GM23248 (cell line): ENCODE results near the gene MACROD2. TPM values are rescaled to one million over a fixed set of nuclear protein-coding genes. Genes with fewer than 3 reads are reported as not detected.

ENCODE experiments used
- DNase-seq: peaks from one replicate; pipeline ENCODE4 v3.0.0-alpha.2; 2015
- H2AFZ ChIP-seq: fragments of 200-600 bp; sonication (generic); 2 replicates; pipeline ENCODE4 v1.6.1; 2016; ENCODE audit warnings: antibody characterized with exemption
- H3F3A ChIP-seq: fragments of 200-600 bp; sonication (generic); 2 replicates; pipeline ENCODE4 v1.6.1; 2016; ENCODE audit warnings: mild to moderate bottlenecking, antibody characterized with exemption, mixed run types; ENCODE audit not compliant: insufficient read depth
- H3K27ac ChIP-seq: fragments of 200-600 bp; sonication (generic); 2 replicates; pipeline ENCODE4 v1.5.1; 2016; ENCODE audit warnings: mild to moderate bottlenecking
- H3K27me3 ChIP-seq: fragments of 200-600 bp; sonication (generic); replicated peaks from 2 replicates; pipeline ENCODE4 v1.6.1; 2016; ENCODE audit warnings: mild to moderate bottlenecking; ENCODE audit not compliant: insufficient read depth
- H3K36me3 ChIP-seq: fragments of 200-600 bp; sonication (generic); 2 replicates; pipeline ENCODE4 v1.6.1; 2016; ENCODE audit warnings: low read depth, mild to moderate bottlenecking
- H3K4me1 ChIP-seq: fragments of 200-600 bp; sonication (generic); 2 replicates; pipeline ENCODE4 v1.6.1; 2016; ENCODE audit warnings: mild to moderate bottlenecking; ENCODE audit not compliant: insufficient read depth
- H3K4me2 ChIP-seq: fragments of 200-600 bp; sonication (generic); one replicate; pipeline ENCODE4 v1.6.1; 2016; ENCODE audit warnings: mild to moderate bottlenecking; ENCODE audit not compliant: unreplicated experiment
- H3K4me3 ChIP-seq: fragments of 200-600 bp; sonication (generic); 2 replicates; pipeline ENCODE4 v1.5.1; 2016; ENCODE audit warnings: mild to moderate bottlenecking
- H3K79me2 ChIP-seq: fragments of 200-600 bp; sonication (generic); 2 replicates; pipeline ENCODE4 v1.6.1; 2016; ENCODE audit warnings: mild to moderate bottlenecking; ENCODE audit not compliant: insufficient read depth
- H3K9ac ChIP-seq: fragments of 200-600 bp; sonication (generic); 2 replicates; pipeline ENCODE4 v1.6.1; 2016; ENCODE audit warnings: mild to moderate bottlenecking
- H3K9me2 ChIP-seq: fragments of 200-600 bp; sonication (generic); 2 replicates; pipeline ENCODE4 v1.6.1; 2016; ENCODE audit warnings: mixed run types, mild to moderate bottlenecking, moderate library complexity; ENCODE audit not compliant: insufficient read depth
- H3K9me3 ChIP-seq: fragments of 200-600 bp; sonication (generic); one replicate; pipeline ENCODE4 v1.6.1; 2017; ENCODE audit warnings: low read depth
- H4K20me1 ChIP-seq: fragments of 200-600 bp; sonication (generic); 2 replicates; pipeline ENCODE4 v1.6.0; 2016; ENCODE audit not compliant: insufficient read depth
- EZH2 ChIP-seq: fragments of 200-600 bp; sonication (generic); IDR thresholded peaks from 2 replicates; pipeline ENCODE4 v1.6.1; 2018; ENCODE audit warnings: antibody characterized with exemption, mild to moderate bottlenecking; ENCODE audit not compliant: insufficient read depth, poor library complexity, severe bottlenecking
- EZH2phosphoT487 ChIP-seq: fragments of 200-600 bp; sonication (generic); IDR thresholded peaks from 2 replicates; pipeline ENCODE4 v1.6.1; 2018; ENCODE audit warnings: antibody characterized with exemption, moderate library complexity, mild to moderate bottlenecking, low read depth; ENCODE audit not compliant: insufficient read depth
- WGBS, 2 experiments: methylation state at CpG; one replicate each; pipeline ENCODE4 v1.1.6; 2015 to 2017; ENCODE audit warnings: low lambda C conversion rate in 2 of 2, low coverage in 1 of 2; ENCODE audit errors: missing lambda C conversion rate in 2 of 2; 5-methylcytosine and 5-hydroxymethylcytosine counted together
- in situ Hi-C: fragments of 300-500 bp; cut with MboI; formaldehyde crosslinking; loops from 2 replicates; pipeline ENCODE4 v1.15.0; 2020
- polyA plus RNA-seq: library from polyadenylated mRNA; unstranded; fragments of >200 nt; fragmentation: Nextera tagmentation; extraction: Ambion mirVana; gene quantifications from 2 replicates; pipeline ENCODE4 v1.2.1, GENCODE V29; 2016
- total RNA-seq: library from RNA; depleted of rRNA; stranded (reverse); fragments of >200 nt; shearing (Covaris generic); gene quantifications from 2 replicates; pipeline ENCODE4 v1.2.3, GENCODE V29; 2014

The MACROD2 gene
- total and polyA plus RNA-seq, 2 experiments from 2014 or later: 1.1 to 3.1 TPM

- H3K9me3 ChIP-seq: no peaks in the 10 kb centered on the region
- in situ Hi-C loops: no loop called here
- no peaks in the 10 kb centered on the region for H3K9me2 ChIP-seq
- H3K36me3 ChIP-seq: no peaks in the 10 kb centered on the region
- H3K4me1 ChIP-seq: no peaks in the 10 kb centered on the region
- H3K4me3 ChIP-seq: no peak overlapping the region
- H3K9ac ChIP-seq: no peak overlapping the region
- no peaks in the 10 kb centered on the region for H3K27me3 ChIP-seq
- no peak for TF ChIP-seq EZH2phosphoT487
- TF ChIP-seq EZH2: no peak
- no peaks in the 10 kb centered on the region for H3K79me2 ChIP-seq
- WGBS, 2 experiments: 74 to 94% methylated on average over 2 of the region's 2 CpGs
- DNase-seq: no peak
- no peaks in the 10 kb centered on the region for H4K20me1 ChIP-seq
- no peak overlapping the region for H3K27ac ChIP-seq
- no peak overlapping the region for H2AFZ ChIP-seq
- no peaks in the 10 kb centered on the region for H3F3A ChIP-seq
- no peak overlapping the region for H3K4me2 ChIP-seq
Measured at GRCh38 chr20:14745830-14746229, 750.5 kb downstream of the MACROD2 start.

- no peaks in the 10 kb centered on the region for H3K4me1 ChIP-seq
- no peak overlapping the region for H3K27ac ChIP-seq
- H3K9ac ChIP-seq: no peak overlapping the region
- H2AFZ ChIP-seq: no peak overlapping the region
- TF ChIP-seq EZH2: no peak
- TF ChIP-seq EZH2phosphoT487: no peak
- no peaks in the 10 kb centered on the region for H3K9me3 ChIP-seq
- 78 to 92% methylated on average over 1 of the region's 1 CpG for WGBS, 2 experiments
- no peak overlapping the region for H3K4me2 ChIP-seq
- no peaks in the 10 kb centered on the region for H3K9me2 ChIP-seq
- DNase-seq: no peak
- no peaks in the 10 kb centered on the region for H3K27me3 ChIP-seq
- in situ Hi-C loops: no loop called here
- H3F3A ChIP-seq: no peaks in the 10 kb centered on the region
- H3K79me2 ChIP-seq: no peaks in the 10 kb centered on the region
- no peaks in the 10 kb centered on the region for H4K20me1 ChIP-seq
- H3K36me3 ChIP-seq: no peaks in the 10 kb centered on the region
- no peak overlapping the region for H3K4me3 ChIP-seq
Measured at GRCh38 chr20:14751191-14751590, 755.9 kb downstream of the MACROD2 start.

- WGBS, 2 experiments: 85 to 87% methylated on average over 12 of the region's 12 CpGs
- no peak overlapping the region for H3K9ac ChIP-seq
- no peaks in the 10 kb centered on the region for H3F3A ChIP-seq
- H4K20me1 ChIP-seq: no peaks in the 10 kb centered on the region
- H3K9me3 ChIP-seq: no peaks in the 10 kb centered on the region
- TF ChIP-seq EZH2 (no peak), EZH2phosphoT487 (no peak)
- no peaks in the 10 kb centered on the region for H3K79me2 ChIP-seq
- H3K9me2 ChIP-seq: no peaks in the 10 kb centered on the region
- H3K27ac ChIP-seq: no peak overlapping the region
- H3K27me3 ChIP-seq: no peaks in the 10 kb centered on the region
- H3K4me1 ChIP-seq: no peaks in the 10 kb centered on the region
- no peak overlapping the region for H3K4me2 ChIP-seq
- H3K4me3 ChIP-seq: no peak overlapping the region
- no peak for DNase-seq
- no peaks in the 10 kb centered on the region for H3K36me3 ChIP-seq
- no peak overlapping the region for H2AFZ ChIP-seq
- in situ Hi-C loops: no loop called here
Measured at GRCh38 chr20:14757728-14758127, 762.4 kb downstream of the MACROD2 start.

GRCh38 chr20:14758356-14758755 is 763.0 kb downstream of the MACROD2 start:
- DNase-seq: no peak
- Histone ChIP-seq H3K36me3 (no peaks in the 10 kb centered on the region), H3K4me3 (no peak overlapping the region), H3K9ac (no peak overlapping the region), H3K9me2 (no peaks in the 10 kb centered on the region), H3K9me3 (no peaks in the 10 kb centered on the region), H3F3A (no peaks in the 10 kb centered on the region), H3K4me1 (no peaks in the 10 kb centered on the region), H2AFZ (no peak overlapping the region), H3K27me3 (no peaks in the 10 kb centered on the region), H3K79me2 (no peaks in the 10 kb centered on the region), H4K20me1 (no peaks in the 10 kb centered on the region), H3K4me2 (no peak overlapping the region), H3K27ac (no peak overlapping the region)
- in situ Hi-C loops: no loop called here
- TF ChIP-seq EZH2 (no peak), EZH2phosphoT487 (no peak)
- WGBS, 2 experiments: 39 to 47% methylated on average over 2 of the region's 2 CpGs

- no peaks in the 10 kb centered on the region for H3K9me2 ChIP-seq
- no peaks in the 10 kb centered on the region for H3K9me3 ChIP-seq
- 61 to 66% methylated on average over 4 of the region's 4 CpGs for WGBS, 2 experiments
- H4K20me1 ChIP-seq: no peaks in the 10 kb centered on the region
- H3F3A ChIP-seq: no peaks in the 10 kb centered on the region
- in situ Hi-C loops: no loop called here
- H3K4me3 ChIP-seq: no peak overlapping the region
- no peak overlapping the region for H3K27ac ChIP-seq
- no peak overlapping the region for H3K9ac ChIP-seq
- H3K4me1 ChIP-seq: no peaks in the 10 kb centered on the region
- H3K4me2 ChIP-seq: no peak overlapping the region
- no peak for DNase-seq
- no peaks in the 10 kb centered on the region for H3K79me2 ChIP-seq
- no peaks in the 10 kb centered on the region for H3K36me3 ChIP-seq
- H3K27me3 ChIP-seq: no peaks in the 10 kb centered on the region
- H2AFZ ChIP-seq: no peak overlapping the region
- TF ChIP-seq EZH2phosphoT487 (no peak), EZH2 (no peak)
Measured at GRCh38 chr20:14759979-14760378, 764.7 kb downstream of the MACROD2 start.
